Measurements from ENCODE around the gene SLC12A5.
A peak's percentile ranks its signal among the peaks of the same experiment; 100 is the strongest.
"Not testable (repeated sequence)": the region's sequence is repeated elsewhere in the genome, so short reads cannot be mapped to it uniquely, and the experiment has no call there.

The SLC12A5 gene

GRCh38 chr20:46028772-46029371 lies at the start of gene SLC12A5:
Gene SLC12A5, plus strand, starts transcription at chr20:46029215. Its CDS starts 130 bp downstream, at chr20:46029345.
- no peak for DNase-seq

GRCh38 chr20:45981261-45981660 lies 47.8 kb upstream of the SLC12A5 start:
- no peak for DNase-seq

GRCh38 chr20:45983279-45983743 lies 45.7 kb upstream of the SLC12A5 start:
- DNase-seq: no peak

GRCh38 chr20:45985573-45985972 lies 43.4 kb upstream of the SLC12A5 start:
- no peak for DNase-seq

GRCh38 chr20:45987108-45987780 lies 41.8 kb upstream of the SLC12A5 start:
- DNase-seq: no peak

- DNase-seq: not testable (repeated sequence)
These were observed 40.2 kb upstream of the SLC12A5 start for GRCh38 chr20:45988830-45989229.

GRCh38 chr20:45991616-45992015 lies 37.4 kb upstream of the SLC12A5 start:
- DNase-seq: no peak

- no peak for DNase-seq
These were observed 35.6 kb upstream of the SLC12A5 start for GRCh38 chr20:45993197-45993951.

- DNase-seq: no peak
These were observed 34.1 kb upstream of the SLC12A5 start for GRCh38 chr20:45994761-45995493.

- DNase-seq: not testable (repeated sequence)
These were observed 33.4 kb upstream of the SLC12A5 start for GRCh38 chr20:45995495-45996097.

GRCh38 chr20:45997187-45997586 lies 31.8 kb upstream of the SLC12A5 start:
- DNase-seq: no peak

GRCh38 chr20:45998337-45998736 lies 30.7 kb upstream of the SLC12A5 start:
- DNase-seq: no peak

GRCh38 chr20:45998761-45999160 lies 30.3 kb upstream of the SLC12A5 start:
- no peak for DNase-seq

- DNase-seq: no peak
These were observed 29.3 kb upstream of the SLC12A5 start for GRCh38 chr20:45999557-46000261.

- peak; percentile 27 for DNase-seq
These were observed 28.6 kb upstream of the SLC12A5 start for GRCh38 chr20:46000262-46000996.

GRCh38 chr20:46001498-46001897 lies 27.5 kb upstream of the SLC12A5 start:
- DNase-seq: no peak

GRCh38 chr20:46002008-46002407 lies 27.0 kb upstream of the SLC12A5 start:
- no peak for DNase-seq

GRCh38 chr20:46004187-46004586 lies 24.8 kb upstream of the SLC12A5 start:
- no peak for DNase-seq

- peak; percentile 86 for DNase-seq
These were observed 24.0 kb upstream of the SLC12A5 start for GRCh38 chr20:46004889-46005473.

GRCh38 chr20:46006022-46006705 lies 22.9 kb upstream of the SLC12A5 start:
- no peak for DNase-seq

Measured in GF-D8 (cell line).